GM19468 (cell line): ENCODE results near the gene MSMB.
"Not testable (repeated sequence)": the region's sequence is repeated elsewhere in the genome, so short reads cannot be mapped to it uniquely, and the experiment has no call there.

Source experiments
- ATAC-seq: cut with Tn5 transposase; IDR thresholded peaks from one replicate; pipeline ENCODE4 v1.9.1; 2021; ENCODE audit warnings: mild to moderate bottlenecking, moderate library complexity, moderate number of reproducible peaks; ENCODE audit not compliant: unreplicated experiment; ENCODE audit errors: extremely low read depth

The MSMB gene

GRCh38 chr10:46073564-46073963, 27.5 kb upstream of the MSMB start:
- no peak for ATAC-seq

DNA sequence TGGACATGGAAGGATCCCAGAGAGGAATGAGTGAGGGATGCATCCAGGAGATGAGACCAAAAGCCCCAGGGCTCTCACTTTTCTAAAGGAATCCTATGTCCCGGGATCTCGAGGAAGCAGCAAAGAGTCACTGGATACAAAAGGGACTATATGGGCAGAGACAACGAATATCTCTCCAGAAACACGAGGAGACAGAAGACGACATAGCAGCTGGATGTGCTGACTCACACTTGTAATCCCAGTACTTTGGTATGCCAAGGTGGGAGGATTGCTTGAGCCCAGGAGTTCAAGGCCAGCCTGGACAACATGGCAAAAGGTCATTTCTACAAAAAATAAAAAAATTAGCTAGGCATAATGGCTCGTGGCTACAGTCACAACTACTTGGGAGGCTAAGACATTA, 24.7 kb upstream of the MSMB start:
- no peak for ATAC-seq

GRCh38 chr10:46069771-46070463, 23.8 kb upstream of the MSMB start:
- ATAC-seq: no peak

GRCh38 chr10:46068905-46069304, 22.8 kb upstream of the MSMB start:
- ATAC-seq: no peak

GRCh38 chr10:46068117-46068516, 22.0 kb upstream of the MSMB start:
- no peak for ATAC-seq

GRCh38 chr10:46064269-46064817, 18.3 kb upstream of the MSMB start:
- ATAC-seq: no peak

DNA sequence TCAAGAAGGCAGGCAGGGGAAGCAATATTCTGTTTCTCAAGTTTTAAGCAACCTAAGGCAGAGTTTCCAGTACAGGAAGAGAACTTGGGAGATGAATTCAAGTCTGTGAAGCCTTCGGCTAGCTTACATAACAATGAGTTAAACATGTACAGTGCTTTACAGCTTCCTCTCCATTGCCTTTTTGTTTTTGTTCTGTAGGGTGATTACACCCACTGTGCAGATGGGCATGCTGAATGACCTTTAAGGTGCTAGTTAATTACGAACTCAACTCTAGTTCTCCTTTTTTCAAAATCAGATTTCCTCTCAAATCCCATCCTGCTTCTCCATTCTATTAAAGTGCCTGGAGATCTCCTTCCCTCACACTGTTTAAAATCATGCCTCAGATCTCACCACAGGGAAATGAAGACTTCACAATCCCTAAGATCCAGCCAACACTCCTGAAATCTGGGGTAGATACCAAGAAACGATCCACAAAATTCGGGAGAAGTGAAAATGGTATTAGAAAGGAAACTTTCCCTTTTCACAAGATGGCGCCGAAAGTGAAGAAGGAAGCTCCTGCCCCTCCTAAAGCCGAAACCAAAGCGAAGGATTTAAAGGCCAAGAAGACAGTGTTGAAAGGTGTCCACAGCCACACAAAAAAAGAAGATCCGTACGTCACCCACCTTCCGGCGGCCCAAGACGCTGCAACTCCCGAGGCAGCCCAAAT, 16.8 kb upstream of the MSMB start:
- no peak for ATAC-seq

DNA sequence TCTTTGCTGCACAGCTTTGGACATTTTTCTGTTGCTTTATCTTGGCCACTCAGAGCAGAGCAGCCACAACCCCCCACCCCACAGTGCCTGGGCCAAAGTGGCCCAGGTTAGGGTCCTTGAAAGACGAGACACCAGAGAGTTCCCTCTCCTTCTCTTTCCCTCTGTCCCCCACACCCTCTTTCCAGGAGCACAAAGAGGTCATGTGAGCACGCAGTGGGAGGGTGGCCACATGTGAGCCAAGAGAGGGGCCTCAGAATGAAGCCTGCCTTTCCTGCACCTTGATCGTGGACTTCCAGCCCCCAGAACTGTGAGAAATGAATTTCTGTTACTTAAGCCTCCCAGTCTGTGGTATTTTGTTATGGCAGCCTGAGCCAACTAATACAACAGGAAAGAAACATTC, 14.6 kb upstream of the MSMB start:
- ATAC-seq: no peak

DNA sequence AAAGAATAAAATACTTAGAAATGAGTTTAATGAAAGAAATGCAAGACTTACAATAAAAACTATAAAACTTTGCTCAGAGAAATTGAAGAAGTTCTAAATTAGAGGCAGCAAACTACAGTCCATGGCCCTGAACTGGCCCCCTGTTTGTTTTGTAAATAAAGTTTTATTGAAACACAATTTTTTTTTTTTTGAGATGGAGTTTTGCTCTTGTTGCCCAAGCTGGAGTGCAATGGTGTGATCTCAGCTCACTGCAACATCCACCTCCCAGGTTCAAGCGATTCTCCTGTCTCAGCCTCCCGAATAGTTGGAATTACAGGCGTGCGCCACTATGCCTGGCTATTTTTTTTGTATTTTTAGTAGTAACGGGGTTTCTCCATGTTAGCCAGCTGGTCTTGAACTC, 11.9 kb upstream of the MSMB start:
- not testable (repeated sequence) for ATAC-seq

DNA sequence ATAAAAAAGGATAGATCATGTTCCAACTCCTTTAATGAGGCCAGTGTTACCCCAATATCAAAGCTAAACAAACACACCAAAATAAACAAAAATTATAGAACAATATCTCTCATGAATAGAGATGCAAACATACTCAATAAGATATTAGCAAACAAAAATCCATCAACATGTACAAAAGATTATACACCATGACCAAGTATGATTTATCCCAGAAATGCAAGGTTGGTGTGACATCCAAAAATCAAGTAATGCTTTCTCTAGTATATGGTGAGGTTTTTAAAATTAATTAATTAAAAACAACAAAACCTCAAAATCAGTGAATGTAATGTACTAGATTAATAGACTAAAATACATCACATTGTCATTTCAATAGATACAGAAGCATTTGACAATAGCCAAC, 11.0 kb upstream of the MSMB start:
- no peak for ATAC-seq

- no peak for ATAC-seq
Observed at GRCh38 chr10:46055771-46056170, 9.7 kb upstream of the MSMB start.

DNA sequence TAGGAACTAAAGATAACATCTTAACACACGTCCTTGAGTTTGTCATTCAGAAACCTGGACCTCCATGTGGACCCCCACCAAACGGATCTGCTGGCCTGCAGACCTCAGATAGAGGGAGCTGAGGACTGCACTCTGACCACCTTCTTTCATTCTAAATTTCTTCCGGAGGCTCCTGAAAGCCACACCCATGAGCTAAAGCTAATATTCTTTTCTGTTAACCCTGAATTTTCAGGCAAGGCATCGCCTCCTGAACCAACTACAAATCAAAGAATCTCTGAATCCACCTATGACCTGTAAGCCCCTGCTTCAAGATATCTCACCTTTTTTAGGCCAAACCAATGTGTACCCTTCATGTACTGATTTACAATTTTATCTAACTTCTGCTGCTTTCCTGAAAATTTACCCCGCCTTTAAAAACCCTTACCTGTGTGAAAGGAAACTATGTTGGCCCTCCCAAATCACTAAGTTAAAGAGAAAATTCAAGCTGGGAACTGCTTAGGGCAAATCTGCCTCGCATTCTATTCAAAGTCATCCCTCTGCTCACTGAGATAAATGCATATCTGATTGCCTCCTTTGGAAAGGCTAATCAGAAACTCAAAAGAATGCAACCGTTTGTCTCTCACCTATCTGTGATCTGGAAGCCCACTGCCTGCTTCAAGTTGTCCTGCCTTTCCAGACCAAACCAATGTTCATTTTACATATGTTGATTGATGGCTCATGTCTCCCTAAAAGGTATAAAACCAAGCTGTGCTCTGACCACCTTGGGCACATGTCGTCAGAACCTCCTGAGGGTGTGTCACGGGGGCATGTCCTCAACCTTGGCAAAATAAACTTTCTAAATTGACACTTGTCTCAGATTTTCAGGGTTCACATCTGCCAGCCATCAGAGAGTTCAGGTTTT, 7.7 kb upstream of the MSMB start:
- ATAC-seq: no peak

DNA sequence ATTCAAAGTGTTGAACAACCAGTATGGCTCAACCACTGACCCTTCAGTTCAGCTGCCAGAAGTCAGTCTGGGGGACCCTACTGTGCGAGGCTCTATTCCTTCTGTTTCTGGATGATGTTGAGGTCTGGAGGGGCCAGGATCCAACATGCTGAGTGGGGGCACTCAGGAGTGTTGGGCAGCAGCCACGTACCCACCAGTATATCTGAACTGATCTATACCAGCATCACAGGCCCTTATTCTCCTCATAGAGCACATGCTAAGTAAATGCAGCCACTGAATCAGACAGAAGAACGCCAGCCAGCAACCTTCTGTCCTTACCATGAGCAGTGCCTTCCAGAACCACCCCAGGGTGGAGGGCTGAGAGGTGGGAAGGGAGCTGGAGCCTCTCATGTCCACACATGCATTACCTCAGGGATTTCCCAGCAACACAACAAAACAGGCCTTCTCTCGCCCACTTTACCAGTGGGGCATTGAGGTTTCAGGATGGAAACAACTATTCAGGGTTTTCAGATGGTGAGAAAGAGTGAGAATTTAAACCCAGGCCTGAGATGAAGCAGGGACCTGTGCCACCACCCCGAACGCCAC, 6.8 kb upstream of the MSMB start:
- no peak for ATAC-seq

GRCh38 chr10:46052057-46052790, 6.2 kb upstream of the MSMB start:
- ATAC-seq: no peak

GRCh38 chr10:46050941-46051623, 5.0 kb upstream of the MSMB start:
- ATAC-seq: no peak

GRCh38 chr10:46049497-46049831, 3.4 kb upstream of the MSMB start:
- not testable (repeated sequence) for ATAC-seq

- ATAC-seq: no peak
Observed at GRCh38 chr10:46048152-46048551, 2.1 kb upstream of the MSMB start.

GRCh38 chr10:46042527-46042926, 3.5 kb downstream of the MSMB start:
- no peak for ATAC-seq

DNA sequence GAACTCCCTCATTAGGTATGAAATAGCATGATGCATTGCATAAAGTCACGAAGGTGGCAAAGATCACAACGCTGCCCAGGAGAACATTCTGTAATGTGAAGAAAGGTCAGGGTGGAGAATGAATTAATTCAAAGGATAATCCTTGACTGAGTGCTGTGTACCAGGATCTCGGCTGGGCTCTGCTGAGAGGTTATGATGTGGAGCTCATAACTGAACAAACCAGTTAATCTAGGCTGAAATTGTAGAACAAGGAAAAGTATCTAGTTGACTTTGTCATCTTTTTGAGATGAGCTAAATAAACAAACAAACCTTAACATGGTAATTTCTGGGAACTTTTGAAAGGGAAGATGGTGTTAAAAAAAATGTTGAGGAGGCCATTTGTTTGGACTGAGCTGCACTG, 6.1 kb downstream of the MSMB start:
- ATAC-seq: no peak
